ENCODE measurements around the gene AKAP13.

Gene AKAP13

GRCh38 chr15:85389772-85390171, 9.4 kb downstream of the AKAP13 start:
- no peak for DNase-seq

- DNase-seq = no peak
Observed at GRCh38 chr15:85393210-85393609, 12.8 kb downstream of the AKAP13 start.

- DNase-seq = no peak
Observed at GRCh38 chr15:85394554-85395333, 14.3 kb downstream of the AKAP13 start.

- DNase-seq = no peak
Observed at GRCh38 chr15:85396554-85396953, 16.2 kb downstream of the AKAP13 start.

- DNase-seq = no peak
Observed at GRCh38 chr15:85397151-85397550, 16.7 kb downstream of the AKAP13 start.

- no peak for DNase-seq
Observed at GRCh38 chr15:85397926-85398325, 17.5 kb downstream of the AKAP13 start.

GRCh38 chr15:85398822-85399221, 18.4 kb downstream of the AKAP13 start:
- DNase-seq = no peak

- DNase-seq = no peak
Observed at GRCh38 chr15:85399627-85400026, 19.2 kb downstream of the AKAP13 start.

- no peak for DNase-seq
Observed at GRCh38 chr15:85400606-85401005, 20.2 kb downstream of the AKAP13 start.

GRCh38 chr15:85401108-85401774, 20.8 kb downstream of the AKAP13 start:
- DNase-seq = no peak

- no peak for DNase-seq
Observed at GRCh38 chr15:85402195-85402881, 21.9 kb downstream of the AKAP13 start.

- no peak for DNase-seq
Observed at GRCh38 chr15:85403745-85404144, 23.3 kb downstream of the AKAP13 start.

- DNase-seq = no peak
Observed at GRCh38 chr15:85404176-85404917, 23.9 kb downstream of the AKAP13 start.

- DNase-seq = no peak
Observed at GRCh38 chr15:85404918-85405866, 24.8 kb downstream of the AKAP13 start.

- no peak for DNase-seq
Observed at GRCh38 chr15:85406916-85407315, 26.5 kb downstream of the AKAP13 start.

- peak; percentile 24 for DNase-seq
Observed at GRCh38 chr15:85407421-85408269, 27.2 kb downstream of the AKAP13 start.

GRCh38 chr15:85408270-85408746, 27.9 kb downstream of the AKAP13 start:
- peak; percentile 11 for DNase-seq

- no peak for DNase-seq
Observed at GRCh38 chr15:85412066-85412465, 31.7 kb downstream of the AKAP13 start.

GRCh38 chr15:85412956-85413854, 32.8 kb downstream of the AKAP13 start:
- peak; percentile 77 for DNase-seq

- DNase-seq = no peak
Observed at GRCh38 chr15:85414037-85414436, 33.6 kb downstream of the AKAP13 start.
